WTC11 (cell line): ENCODE measurements around the gene ZBTB6.

ENCODE experiments used
- CTCF ChIP-seq: fragments of 200-600 bp; IDR thresholded peaks from 2 replicates; pipeline ENCODE4 v1.8.0; 2022; ENCODE audit warnings: antibody characterized with exemption
- IRF1 ChIP-seq: sonication (generic); formaldehyde crosslinking; IDR thresholded peaks from 2 replicates; pipeline ENCODE4 v1.8.0; 2023; ENCODE audit warnings: missing genetic modification reagents
- TP53 ChIP-seq: sonication (generic); formaldehyde crosslinking; IDR thresholded peaks from 2 replicates; pipeline ENCODE4 v1.8.1; 2023; ENCODE audit warnings: mild to moderate bottlenecking, missing genetic modification reagents

GRCh38 chr9:122940454-122940748 lies 27.3 kb upstream of the ZBTB6 start:
- TF ChIP-seq TP53 (CRISPR knock-in tag): no peak
- TF ChIP-seq CTCF: no peak
- no peak for TF ChIP-seq IRF1
